SK-MEL-5 (cell line): Measurements from ENCODE around the gene SUMO3. TPM values are rescaled to one million over a fixed set of nuclear protein-coding genes. Genes with fewer than 3 reads are reported as not detected.

Experiments used
- DNase-seq: peaks from one replicate; pipeline ENCODE4 v3.0.0-alpha.2; 2016; ENCODE audit warnings: low read depth, low spot score
- in situ Hi-C: cut with HindIII; loops from 2 replicates; pipeline ENCODE4 v1.10.0; 2016; ENCODE audit warnings: low sequenced_read_pairs, high pct_unique_total_duplicates, low pct_unique_long_range_greater_than_20kb
- total RNA-seq: library from RNA; depleted of rRNA; stranded (reverse); fragments of >200 nt; shearing (Covaris generic); gene quantifications from 2 replicates; pipeline ENCODE4 v1.2.3, GENCODE V29; 2014

SUMO3 gene
- total RNA-seq, 1 experiment from 2014 or later, result 34.2 TPM

- DNase-seq, result no peak
- in situ Hi-C loops, result no loop called here
These were observed 31.8 kb upstream of the SUMO3 start for GRCh38 chr21:44849616-44850130.

- in situ Hi-C loops, result no loop called here
These were observed 31.1 kb upstream of the SUMO3 start for GRCh38 chr21:44848821-44849521.

GRCh38 chr21:44847261-44848056 is 29.6 kb upstream of the SUMO3 start:
- in situ Hi-C loops, result no loop called here
- DNase-seq, result peak; percentile 14

More at GRCh38 chr21:44848821-44849521, 31.1 kb upstream of the SUMO3 start:
- no peak for DNase-seq

GRCh38 chr21:44846485-44847260 is 28.8 kb upstream of the SUMO3 start:
- peak; percentile 34 for DNase-seq
- in situ Hi-C loops, result no loop called here

GRCh38 chr21:44846224-44846484 is 28.3 kb upstream of the SUMO3 start:
- no peak for DNase-seq
- in situ Hi-C loops, result no loop called here

GRCh38 chr21:44845418-44846223 is 27.8 kb upstream of the SUMO3 start:
- in situ Hi-C loops, result no loop called here

GRCh38 chr21:44844256-44844655 is 26.4 kb upstream of the SUMO3 start:
- in situ Hi-C loops, result no loop called here
- no peak for DNase-seq

More at GRCh38 chr21:44845418-44846223, 27.8 kb upstream of the SUMO3 start:
- peak; percentile 66 for DNase-seq

- DNase-seq, result no peak
- in situ Hi-C loops, result no loop called here
These were observed 25.0 kb upstream of the SUMO3 start for GRCh38 chr21:44842721-44843445.

- no peak for DNase-seq
- in situ Hi-C loops, result no loop called here
These were observed 24.2 kb upstream of the SUMO3 start for GRCh38 chr21:44842087-44842486.

- in situ Hi-C loops, result no loop called here
- no peak for DNase-seq
These were observed 22.9 kb upstream of the SUMO3 start for GRCh38 chr21:44840771-44841170.

- DNase-seq, result no peak
- in situ Hi-C loops, result no loop called here
These were observed 21.1 kb upstream of the SUMO3 start for GRCh38 chr21:44838951-44839350.

GRCh38 chr21:44838039-44838895 is 20.4 kb upstream of the SUMO3 start:
- in situ Hi-C loops, result no loop called here

GRCh38 chr21:44837537-44837936 is 19.7 kb upstream of the SUMO3 start:
- DNase-seq, result no peak
- in situ Hi-C loops, result no loop called here

More at GRCh38 chr21:44838039-44838895, 20.4 kb upstream of the SUMO3 start:
- no peak for DNase-seq

- in situ Hi-C loops, result no loop called here
- peak; percentile 60 for DNase-seq
These were observed 19.0 kb upstream of the SUMO3 start for GRCh38 chr21:44836666-44837471.

- no peak for DNase-seq
- in situ Hi-C loops, result no loop called here
These were observed 18.4 kb upstream of the SUMO3 start for GRCh38 chr21:44836349-44836665.

GRCh38 chr21:44835647-44835973 is 17.7 kb upstream of the SUMO3 start:
- in situ Hi-C loops, result no loop called here
- no peak for DNase-seq
